WTC11 (cell line): Measurements from ENCODE around the gene CDK5.

Experiments used
- STAT6 ChIP-seq: sonication (generic); formaldehyde crosslinking; conservative IDR thresholded peaks from 2 replicates; pipeline ENCODE4 v1.8.1; 2023; ENCODE audit warnings: mild to moderate bottlenecking, low read depth, missing genetic modification reagents, moderate library complexity
- TEAD1 ChIP-seq: sonication (generic); formaldehyde crosslinking; IDR thresholded peaks from 2 replicates; pipeline ENCODE4 v1.8.0; 2022; ENCODE audit warnings: mild to moderate bottlenecking, missing genetic modification reagents
- ZBTB43 ChIP-seq: sonication (generic); formaldehyde crosslinking; IDR thresholded peaks from 2 replicates; pipeline ENCODE4 v1.8.1; 2023; ENCODE audit warnings: mild to moderate bottlenecking, missing genetic modification reagents
- ZNF138 ChIP-seq: sonication (generic); formaldehyde crosslinking; conservative IDR thresholded peaks from 2 replicates; pipeline ENCODE4 v1.8.1; 2022; ENCODE audit warnings: mild to moderate bottlenecking, moderate library complexity, missing genetic modification reagents
- TF ChIP-seq, protein P1 (sequence below): fragments of 200-600 bp; IDR thresholded peaks from 2 replicates; pipeline ENCODE4 v1.8.0; 2022; ENCODE audit warnings: antibody characterized with exemption

DNA sequence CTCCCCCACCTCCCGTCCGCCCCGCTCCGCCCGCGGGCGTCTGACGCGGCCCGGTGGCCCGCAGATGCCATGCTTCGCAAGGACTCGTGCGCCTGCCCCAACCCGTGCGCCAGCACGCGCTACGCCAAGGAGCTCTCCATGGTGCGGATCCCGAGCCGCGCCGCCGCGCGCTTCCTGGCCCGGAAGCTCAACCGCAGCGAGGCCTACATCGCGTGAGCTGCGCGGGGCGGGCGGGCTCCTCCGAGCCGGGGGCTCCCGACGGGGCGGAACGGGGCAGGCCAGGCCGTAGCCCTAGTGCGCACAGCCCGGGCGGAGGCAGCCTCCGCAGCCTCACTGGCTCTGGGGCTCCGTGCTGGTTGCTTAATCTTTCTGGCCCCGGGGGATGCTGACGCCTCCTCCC is 6.6 kb downstream of the CDK5 start:
- TF ChIP-seq STAT6 (CRISPR knock-in tag) (no peak), ZNF138 (no peak), ZBTB43 (CRISPR knock-in tag) (peak; percentile 97), TEAD1 (CRISPR knock-in tag) (peak; percentile 98)
- TF ChIP-seq, protein P1, sequence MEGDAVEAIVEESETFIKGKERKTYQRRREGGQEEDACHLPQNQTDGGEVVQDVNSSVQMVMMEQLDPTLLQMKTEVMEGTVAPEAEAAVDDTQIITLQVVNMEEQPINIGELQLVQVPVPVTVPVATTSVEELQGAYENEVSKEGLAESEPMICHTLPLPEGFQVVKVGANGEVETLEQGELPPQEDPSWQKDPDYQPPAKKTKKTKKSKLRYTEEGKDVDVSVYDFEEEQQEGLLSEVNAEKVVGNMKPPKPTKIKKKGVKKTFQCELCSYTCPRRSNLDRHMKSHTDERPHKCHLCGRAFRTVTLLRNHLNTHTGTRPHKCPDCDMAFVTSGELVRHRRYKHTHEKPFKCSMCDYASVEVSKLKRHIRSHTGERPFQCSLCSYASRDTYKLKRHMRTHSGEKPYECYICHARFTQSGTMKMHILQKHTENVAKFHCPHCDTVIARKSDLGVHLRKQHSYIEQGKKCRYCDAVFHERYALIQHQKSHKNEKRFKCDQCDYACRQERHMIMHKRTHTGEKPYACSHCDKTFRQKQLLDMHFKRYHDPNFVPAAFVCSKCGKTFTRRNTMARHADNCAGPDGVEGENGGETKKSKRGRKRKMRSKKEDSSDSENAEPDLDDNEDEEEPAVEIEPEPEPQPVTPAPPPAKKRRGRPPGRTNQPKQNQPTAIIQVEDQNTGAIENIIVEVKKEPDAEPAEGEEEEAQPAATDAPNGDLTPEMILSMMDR, result no peak
